GM18520 (cell line): ENCODE data around the gene GNA12.

ENCODE experiments used
- ATAC-seq: cut with Tn5 transposase; IDR thresholded peaks from one replicate; pipeline ENCODE4 v1.9.1; 2021; ENCODE audit not compliant: unreplicated experiment

Gene GNA12

DNA sequence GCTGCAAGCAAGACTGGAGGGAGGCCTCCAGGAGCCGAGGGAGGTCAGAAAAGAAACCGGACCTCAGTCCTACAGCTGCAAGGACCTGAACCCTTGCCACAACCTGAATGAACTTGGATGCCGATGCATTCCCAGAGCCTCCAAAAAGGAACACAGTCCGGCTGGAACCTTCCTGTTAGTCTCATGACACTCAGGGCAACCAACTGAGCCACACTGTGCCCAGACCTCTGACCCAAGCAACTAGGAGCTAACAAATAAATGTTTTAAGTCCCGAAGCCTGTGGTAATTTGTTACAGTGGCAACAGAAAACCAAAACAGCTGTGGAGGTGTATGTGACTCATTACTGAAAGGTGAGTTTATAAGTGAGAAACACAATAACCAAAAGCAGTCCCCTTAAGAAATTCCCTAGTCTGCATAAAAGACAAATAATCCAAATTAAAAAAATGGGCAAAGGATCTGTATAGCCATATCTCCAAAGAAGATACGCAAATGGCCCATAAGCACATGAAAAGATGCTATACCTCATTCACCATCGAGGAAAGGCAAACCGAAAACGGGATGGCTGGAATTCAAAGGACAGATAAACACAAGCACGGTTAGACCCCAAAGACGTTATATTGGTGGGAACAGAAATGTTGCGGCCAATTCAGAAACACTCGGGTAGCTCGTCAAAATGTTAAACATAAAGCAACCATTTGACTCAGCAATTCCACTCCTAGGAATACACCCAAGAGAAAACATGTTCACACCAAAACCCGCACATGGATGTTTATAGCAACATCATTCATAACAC lies 24.8 kb downstream of the GNA12 start:
- ATAC-seq: peak; percentile 37

GRCh38 chr7:2818653-2819052 lies 25.5 kb downstream of the GNA12 start:
- no peak for ATAC-seq

DNA sequence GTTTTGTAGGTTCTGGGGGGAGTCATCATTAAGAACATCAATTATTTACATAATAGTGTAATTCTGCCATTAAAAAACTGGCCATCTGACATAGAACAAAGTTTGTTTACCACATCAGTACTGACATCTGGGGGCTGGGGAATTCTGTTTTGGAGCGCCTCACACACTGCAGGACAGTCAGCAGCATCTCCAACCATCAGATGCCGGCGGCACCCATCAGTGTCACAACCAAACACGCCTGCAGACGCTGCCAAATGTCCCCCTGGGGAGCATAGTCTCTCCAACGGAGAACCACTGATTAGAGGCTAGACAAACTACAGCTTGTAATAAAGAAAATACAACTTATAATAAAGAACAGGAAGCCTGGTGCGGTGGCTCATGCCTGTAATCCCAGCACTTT lies 26.0 kb downstream of the GNA12 start:
- ATAC-seq: no peak

- ATAC-seq: no peak
These were observed 26.7 kb downstream of the GNA12 start for GRCh38 chr7:2817456-2817855.

- ATAC-seq: no peak
These were observed 28.2 kb downstream of the GNA12 start for GRCh38 chr7:2815875-2816245.

- no peak for ATAC-seq
These were observed 28.9 kb downstream of the GNA12 start for GRCh38 chr7:2814946-2815874.

GRCh38 chr7:2814186-2814945 lies 29.7 kb downstream of the GNA12 start:
- no peak for ATAC-seq

DNA sequence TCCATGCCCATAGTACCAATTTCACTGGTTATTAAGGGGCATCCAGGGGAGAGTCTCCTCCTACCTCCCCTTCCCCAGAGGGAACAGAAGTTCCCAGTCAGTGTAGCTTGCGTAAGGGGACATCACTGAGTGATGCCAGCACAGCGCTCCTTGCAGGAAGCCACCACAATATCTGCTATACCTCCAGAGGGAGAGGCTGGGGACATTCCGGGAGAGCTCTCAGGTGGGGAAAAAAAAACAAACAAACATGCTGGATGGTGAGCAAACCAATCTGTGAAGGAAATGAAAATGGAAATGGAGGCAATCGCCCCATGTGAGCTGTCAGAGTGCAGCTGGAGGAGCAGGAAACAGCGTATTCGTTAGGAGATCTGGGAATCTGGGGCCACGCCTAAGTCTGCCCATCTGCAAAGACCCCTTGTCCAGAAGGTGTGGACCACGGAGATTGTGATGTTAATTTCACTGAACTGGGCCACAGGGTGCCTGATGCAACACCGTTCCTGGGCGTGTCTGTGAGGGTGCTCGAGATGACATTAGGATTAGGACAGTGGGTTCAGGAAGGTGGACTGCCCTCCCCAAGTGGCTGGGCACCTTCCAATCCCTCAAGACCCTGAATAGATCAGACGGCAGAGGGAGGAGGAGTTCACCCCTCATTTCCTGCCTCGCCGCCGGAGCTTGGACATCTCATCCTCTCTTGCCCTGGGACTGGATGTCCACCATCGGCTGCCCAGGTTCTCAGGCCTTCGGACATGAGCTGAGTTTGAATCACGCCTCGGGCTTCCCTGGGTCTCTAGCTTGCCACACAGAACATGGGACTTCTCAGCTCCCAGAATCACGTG lies 30.5 kb downstream of the GNA12 start:
- ATAC-seq: no peak

DNA sequence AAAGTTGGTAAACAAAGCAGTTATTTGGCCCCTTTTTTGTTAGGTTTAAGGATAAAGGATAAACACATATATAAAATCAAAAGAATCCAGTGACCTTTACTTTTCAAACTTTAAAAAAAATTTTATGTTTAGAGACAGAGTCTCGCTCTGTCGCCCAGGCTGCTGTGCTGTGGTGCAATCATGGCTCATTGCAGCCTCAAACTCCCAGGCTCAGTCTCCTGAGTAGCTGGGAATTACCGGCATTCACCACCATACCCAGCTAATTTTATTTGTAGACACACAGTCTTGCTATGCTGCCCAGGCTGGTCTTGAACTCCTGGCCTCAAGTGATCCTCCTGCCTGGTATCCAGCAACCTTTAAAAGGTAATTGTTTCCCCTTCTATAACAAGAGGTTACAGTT lies 31.3 kb downstream of the GNA12 start:
- no peak for ATAC-seq

DNA sequence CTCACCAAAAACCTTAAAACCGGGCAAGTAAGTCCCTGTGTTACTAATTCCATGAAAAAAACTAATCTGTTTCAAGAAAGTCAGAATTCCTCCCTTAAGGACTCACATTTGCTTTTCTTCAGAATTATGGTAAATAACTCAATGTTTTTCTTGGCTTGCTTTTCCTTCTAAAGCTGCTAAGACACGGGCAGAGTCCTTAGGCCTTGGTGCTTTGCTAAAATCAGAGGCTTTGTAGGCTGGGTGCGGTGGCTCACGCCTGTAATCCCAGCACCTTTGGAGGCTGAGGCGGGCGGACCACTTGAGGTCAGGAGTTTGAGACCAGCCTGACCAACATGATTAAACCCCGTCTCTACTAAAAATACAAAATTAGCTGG lies 32.0 kb downstream of the GNA12 start:
- no peak for ATAC-seq

GRCh38 chr7:2811476-2812113 lies 32.5 kb downstream of the GNA12 start:
- ATAC-seq: no peak

DNA sequence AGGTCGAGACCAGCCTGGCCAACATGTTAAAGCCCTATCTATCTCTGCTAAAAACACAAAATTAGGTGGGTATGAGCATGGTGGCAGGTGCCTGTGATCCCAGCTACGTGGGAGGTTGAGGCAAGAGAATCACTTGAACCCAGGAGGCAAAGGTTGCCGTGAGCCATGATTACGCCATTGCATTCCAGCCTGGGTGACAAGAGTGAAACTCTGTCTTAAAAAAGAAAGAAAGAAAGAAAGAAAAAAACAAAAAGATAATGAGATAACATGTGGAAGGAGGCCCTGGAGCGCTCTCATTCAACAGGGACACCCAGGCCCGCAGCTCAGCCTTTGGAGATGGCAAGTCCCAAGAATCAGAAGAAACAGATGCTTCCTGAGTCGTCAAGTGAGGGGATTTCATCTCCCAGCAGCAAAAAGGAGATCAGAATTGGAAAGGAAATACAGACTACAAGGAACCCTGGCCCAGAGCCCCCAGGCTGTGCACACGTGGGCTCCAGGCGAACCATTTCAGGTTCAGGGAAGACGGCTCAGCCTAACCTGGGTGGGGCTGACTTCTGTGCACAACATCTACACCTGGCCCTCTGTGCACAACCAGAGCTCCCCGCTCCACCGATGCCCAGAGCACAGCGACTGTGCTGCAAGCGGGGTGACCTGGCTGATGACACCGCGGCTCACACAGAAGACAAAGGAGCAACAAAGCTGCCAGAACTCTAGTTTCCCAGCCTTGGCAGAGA lies 33.3 kb downstream of the GNA12 start:
- no peak for ATAC-seq

- no peak for ATAC-seq
These were observed 34.0 kb downstream of the GNA12 start for GRCh38 chr7:2809903-2810625.

DNA sequence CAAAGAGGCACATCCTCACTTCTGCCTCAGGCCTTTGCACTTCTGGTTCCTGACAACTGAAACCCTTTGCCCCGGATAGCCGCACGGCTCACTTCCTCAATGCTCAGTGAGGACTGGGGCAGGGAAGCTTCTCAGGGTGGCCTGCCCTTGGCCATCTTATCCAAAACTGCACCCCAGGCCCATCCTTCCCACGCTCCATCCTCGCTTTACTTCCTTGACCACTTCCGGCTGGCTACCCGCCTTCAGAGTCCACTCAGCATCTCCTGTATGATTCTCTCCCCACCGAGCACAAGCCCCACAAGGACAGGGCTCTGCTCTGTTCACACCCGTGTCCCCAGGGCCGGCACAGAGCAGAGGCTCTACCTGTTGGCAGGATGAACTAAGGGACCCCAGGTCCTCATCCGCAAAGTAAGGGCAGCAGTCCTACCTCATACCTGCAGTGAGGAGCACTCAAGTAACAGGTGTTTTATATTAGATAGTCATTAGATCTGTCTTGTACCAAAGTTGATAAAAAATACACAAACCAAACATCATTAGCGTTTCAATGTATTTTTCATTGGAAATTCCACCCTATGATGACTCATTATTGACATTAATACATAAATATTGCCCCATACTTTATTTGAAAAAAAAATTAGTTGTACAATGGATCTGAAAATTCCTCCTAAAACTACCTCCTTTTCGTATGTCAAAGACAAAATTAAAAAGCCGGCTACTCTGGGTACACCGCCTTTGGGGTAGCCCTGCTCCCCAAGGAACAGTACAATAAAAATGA lies 35.0 kb downstream of the GNA12 start:
- ATAC-seq: no peak

- no peak for ATAC-seq
These were observed 36.0 kb downstream of the GNA12 start for GRCh38 chr7:2807845-2808772.

- ATAC-seq: no peak
These were observed 36.7 kb downstream of the GNA12 start for GRCh38 chr7:2807460-2807844.

DNA sequence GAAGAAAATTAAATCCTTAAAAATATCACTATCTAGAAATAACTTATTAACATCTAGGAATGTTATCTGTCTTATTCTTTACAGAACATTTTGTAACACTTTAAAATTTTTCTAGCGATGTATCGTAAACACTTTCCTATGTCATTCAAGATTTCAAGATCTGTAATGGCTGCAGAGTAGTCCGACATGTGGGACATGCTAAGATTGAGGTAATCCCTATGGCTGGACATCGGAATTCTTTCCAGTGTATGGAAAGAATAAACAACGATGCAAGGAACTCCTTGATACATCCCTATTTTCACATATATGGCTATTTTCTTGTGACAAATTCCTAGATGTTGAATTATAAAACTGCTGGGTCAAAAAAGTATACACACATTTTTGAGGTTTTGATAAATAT lies 37.5 kb downstream of the GNA12 start:
- no peak for ATAC-seq
